ENCODE results near the gene SULT1A2. TPM values are rescaled to one million over a fixed set of nuclear protein-coding genes. Genes with fewer than 3 reads are reported as not detected.

SULT1A2 gene
- total and polyA plus RNA-seq, 2 of the 13 experiments (the other 11 are each of a cell fraction or from before 2014, with no cell fraction given), result 33.0 to 34.2 TPM

- TF ChIP-seq SYNCRIP (IDR thresholded peaks at IDR 0.05; ENCODE audit: insufficient read depth, low read depth, low read length) (no peak), JUN (CRISPR knock-in tag; IDR thresholded peaks at IDR 0.05) (no peak), PLRG1 (conservative IDR thresholded peaks at IDR 0.05) (no peak), YEATS2 (CRISPR knock-in tag; IDR thresholded peaks at IDR 0.05; ENCODE audit: borderline replicate concordance) (peak; percentile 3; the same call in 1 of the 2 replicates), SP2 (CRISPR knock-in tag; IDR thresholded peaks at IDR 0.05) (no peak), SSRP1 (CRISPR knock-in tag; IDR thresholded peaks at IDR 0.05) (no peak), CERS6 (CRISPR knock-in tag; IDR thresholded peaks at IDR 0.05) (no peak), HNRNPK (IDR thresholded peaks at IDR 0.05; ENCODE audit: low read depth, low read length, poor library complexity, severe bottlenecking) (no peak), ZNF18 (CRISPR knock-in tag; IDR thresholded peaks at IDR 0.05; ENCODE audit: insufficient replicate concordance) (no peak), PHF20 (CRISPR knock-in tag; IDR thresholded peaks at IDR 0.05) (no peak; the same call in 1 of the 2 replicates), ZNF646 (CRISPR knock-in tag; IDR thresholded peaks at IDR 0.05) (no peak), ERF (CRISPR knock-in tag; IDR thresholded peaks at IDR 0.05) (no peak; the same call in 1 of the 2 replicates), ZNF746 (CRISPR knock-in tag; IDR thresholded peaks at IDR 0.05) (0 out of 2 replicates have a peak, but pooled peaks have one; percentile 21), SP5 (CRISPR knock-in tag; IDR thresholded peaks at IDR 0.05; ENCODE audit: borderline replicate concordance, low read depth) (0 out of 2 replicates have a peak, but pooled peaks have one; percentile 59), TAF15 (IDR thresholded peaks at IDR 0.05; ENCODE audit: low read depth, low read length, poor library complexity, severe bottlenecking) (no peak), ZMYM2 (CRISPR knock-in tag; IDR thresholded peaks at IDR 0.05) (peak; percentile 74; the same call in 1 of the 2 replicates), RFXAP (CRISPR knock-in tag; IDR thresholded peaks at IDR 0.05; ENCODE audit: borderline replicate concordance) (no peak), ZNF614 (CRISPR knock-in tag; IDR thresholded peaks at IDR 0.05; ENCODE audit: borderline replicate concordance) (no peak), NFIC (IDR thresholded peaks at IDR 0.05; ENCODE audit: low read length) (no peak), POLR2A (IDR thresholded peaks at IDR 0.05; ENCODE audit: insufficient read depth in 1 of 2, low read depth in 2 of 2, low read length in 2 of 2) (peak; percentile 81 to 96), MBD4 (IDR thresholded peaks at IDR 0.05; ENCODE audit: borderline replicate concordance, low read length) (no peak), HNF4A (CRISPR knock-in tag; IDR thresholded peaks at IDR 0.05) (no peak; the same call in 1 of the 2 replicates)
Observed at GRCh38 chr16:28596840-28597691, at the start of gene SULT1A2 (continued).
